ENCODE data around the gene CHN2. TPM values are rescaled to one million over a fixed set of nuclear protein-coding genes. Genes with fewer than 3 reads are reported as not detected.

The CHN2 gene
- total RNA-seq, 6 donors from 2014 or later = 6.2 to 13.7 (median 11.2) TPM

DNA sequence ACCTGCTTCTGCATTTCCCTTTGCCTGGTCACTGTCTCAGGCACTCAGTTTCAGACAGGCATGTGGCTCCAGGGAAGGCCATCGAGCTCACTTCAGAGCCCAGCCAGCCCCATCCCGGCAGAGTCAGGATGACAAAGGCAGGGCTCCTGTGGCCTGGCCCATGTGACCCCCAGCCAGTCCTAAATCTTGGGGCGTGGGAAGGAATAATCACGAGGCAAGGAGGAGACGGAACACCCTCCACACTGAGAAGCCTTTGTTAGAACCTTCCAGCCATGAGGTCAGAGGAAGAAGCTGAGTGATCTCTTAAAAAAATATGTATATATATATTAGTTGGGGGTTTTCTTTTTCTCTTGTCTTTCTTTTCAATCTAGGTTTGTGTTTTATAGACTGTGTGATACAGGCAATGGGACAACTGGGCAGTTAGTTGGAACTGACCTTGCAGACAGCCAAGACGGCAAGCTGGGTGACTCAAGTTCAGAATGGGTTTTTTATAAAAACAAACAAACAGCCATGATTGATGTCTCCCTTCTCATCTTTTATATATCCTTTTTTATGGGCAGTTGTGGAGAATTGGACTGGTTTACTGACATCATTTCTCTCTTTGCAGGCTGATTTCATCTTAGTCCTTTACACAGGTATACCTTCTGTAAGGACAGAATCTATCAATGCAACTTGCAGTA, 60.8 kb downstream of the CHN2 start:
- Histone ChIP-seq H3K27ac (no peak overlapping the region), H3K27me3 (no peaks in the 10 kb centered on the region), H3K36me3 (no peaks in the 10 kb centered on the region), H3K9me3 (no peaks in the 10 kb centered on the region), H3K4me3 (no peak overlapping the region), H3K4me1 (no peaks in the 10 kb centered on the region)
- TF ChIP-seq EP300 (IDR thresholded peaks at IDR 0.05) = no peak
- no peak for TF ChIP-seq POLR2A (IDR thresholded peaks at IDR 0.05)
- no peak for TF ChIP-seq POLR2AphosphoS5 (IDR thresholded peaks at IDR 0.05)
- TF ChIP-seq, protein P1, sequence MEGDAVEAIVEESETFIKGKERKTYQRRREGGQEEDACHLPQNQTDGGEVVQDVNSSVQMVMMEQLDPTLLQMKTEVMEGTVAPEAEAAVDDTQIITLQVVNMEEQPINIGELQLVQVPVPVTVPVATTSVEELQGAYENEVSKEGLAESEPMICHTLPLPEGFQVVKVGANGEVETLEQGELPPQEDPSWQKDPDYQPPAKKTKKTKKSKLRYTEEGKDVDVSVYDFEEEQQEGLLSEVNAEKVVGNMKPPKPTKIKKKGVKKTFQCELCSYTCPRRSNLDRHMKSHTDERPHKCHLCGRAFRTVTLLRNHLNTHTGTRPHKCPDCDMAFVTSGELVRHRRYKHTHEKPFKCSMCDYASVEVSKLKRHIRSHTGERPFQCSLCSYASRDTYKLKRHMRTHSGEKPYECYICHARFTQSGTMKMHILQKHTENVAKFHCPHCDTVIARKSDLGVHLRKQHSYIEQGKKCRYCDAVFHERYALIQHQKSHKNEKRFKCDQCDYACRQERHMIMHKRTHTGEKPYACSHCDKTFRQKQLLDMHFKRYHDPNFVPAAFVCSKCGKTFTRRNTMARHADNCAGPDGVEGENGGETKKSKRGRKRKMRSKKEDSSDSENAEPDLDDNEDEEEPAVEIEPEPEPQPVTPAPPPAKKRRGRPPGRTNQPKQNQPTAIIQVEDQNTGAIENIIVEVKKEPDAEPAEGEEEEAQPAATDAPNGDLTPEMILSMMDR (IDR thresholded peaks at IDR 0.05) = no peak
- WGBS, 2 donors = 72 to 87% methylated on average over 4 to 5 of the region's 6 CpGs
- DNase-seq (no peak), ATAC-seq (ENCODE audit: low FRiP score in 2 of 2) (no peak)

DNA sequence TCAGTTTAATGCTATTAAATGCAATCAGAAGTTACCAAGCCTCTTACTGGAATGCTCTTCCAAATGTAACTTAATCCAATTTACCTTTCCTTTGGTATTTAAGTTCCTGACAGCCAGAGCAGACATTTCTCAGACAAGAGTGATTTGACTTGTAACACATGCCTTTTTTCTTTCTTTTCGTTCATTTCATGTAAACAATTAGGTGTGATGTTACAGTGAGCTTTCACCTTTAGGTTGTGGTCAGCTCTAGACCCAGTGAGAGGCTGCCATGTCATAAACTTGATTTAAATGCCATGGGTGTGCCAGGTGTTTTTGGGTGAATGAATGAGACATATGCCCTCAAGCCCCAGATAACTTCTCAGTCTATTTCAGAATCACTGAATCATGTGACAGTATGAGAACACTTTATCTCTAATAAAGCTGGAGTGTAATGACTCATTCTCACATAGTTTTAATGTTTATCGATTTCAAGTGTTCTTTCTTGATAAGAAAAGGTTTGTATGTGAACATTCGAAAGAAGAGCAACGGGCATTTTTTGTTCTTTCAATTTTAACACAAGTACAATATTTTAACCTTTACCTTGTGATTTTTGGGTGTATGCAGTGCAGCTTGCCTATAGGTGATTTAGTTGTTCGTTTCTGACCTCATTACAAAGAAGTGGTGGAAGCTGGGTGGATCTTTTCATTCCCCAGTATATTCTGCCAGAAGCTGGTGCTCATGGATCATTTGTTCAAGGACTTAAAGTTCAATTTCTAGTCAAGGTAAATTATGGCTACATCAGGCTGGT, 61.5 kb downstream of the CHN2 start:
- no peak for DNase-seq
- peak in 1 of 2 donors; percentile 57 for ATAC-seq (ENCODE audit: low FRiP score in 2 of 2)
- Histone ChIP-seq H3K9me3 (no peaks in the 10 kb centered on the region), H3K27me3 (no peaks in the 10 kb centered on the region), H3K36me3 (no peaks in the 10 kb centered on the region), H3K27ac (no peak overlapping the region), H3K4me1 (no peaks in the 10 kb centered on the region), H3K4me3 (no peak overlapping the region)
- TF ChIP-seq, protein P1 (IDR thresholded peaks at IDR 0.05) = no peak
- no peak for TF ChIP-seq POLR2A (IDR thresholded peaks at IDR 0.05)
- WGBS, 2 donors = 26 to 33% methylated on average over 5 of the region's 5 CpGs

DNA sequence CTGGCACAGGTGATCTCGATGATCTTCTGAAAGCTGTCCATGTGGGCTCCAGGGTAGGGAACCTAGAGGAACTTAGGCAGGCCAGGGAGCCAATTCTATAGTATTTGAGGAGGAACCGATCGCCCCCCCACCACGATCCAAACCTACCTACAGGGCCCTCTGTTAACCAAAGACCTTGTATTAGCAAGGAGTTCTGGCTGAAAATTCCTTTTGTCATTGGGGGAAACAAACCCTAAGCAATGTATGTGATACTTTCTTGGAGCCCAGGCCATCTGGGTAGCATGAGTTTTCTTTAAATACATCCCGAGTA, 62.1 kb downstream of the CHN2 start:
- H3K4me3 ChIP-seq = no peak overlapping the region
- H3K27me3 ChIP-seq = no peaks in the 10 kb centered on the region
- DNase-seq (no peak), ATAC-seq (ENCODE audit: low FRiP score in 2 of 2) (no peak)
- TF ChIP-seq EP300 (IDR thresholded peaks at IDR 0.05) (no peak), POLR2AphosphoS5 (IDR thresholded peaks at IDR 0.05) (no peak), POLR2A (IDR thresholded peaks at IDR 0.05) (no peak)
- TF ChIP-seq, protein P1 (IDR thresholded peaks at IDR 0.05) = no peak
- no peaks in the 10 kb centered on the region for H3K36me3 ChIP-seq
- H3K27ac ChIP-seq = no peak overlapping the region
- no peaks in the 10 kb centered on the region for H3K4me1 ChIP-seq
- WGBS, 2 donors = 91 to 97% methylated on average over 5 of the region's 5 CpGs
- no peaks in the 10 kb centered on the region for H3K9me3 ChIP-seq

DNA sequence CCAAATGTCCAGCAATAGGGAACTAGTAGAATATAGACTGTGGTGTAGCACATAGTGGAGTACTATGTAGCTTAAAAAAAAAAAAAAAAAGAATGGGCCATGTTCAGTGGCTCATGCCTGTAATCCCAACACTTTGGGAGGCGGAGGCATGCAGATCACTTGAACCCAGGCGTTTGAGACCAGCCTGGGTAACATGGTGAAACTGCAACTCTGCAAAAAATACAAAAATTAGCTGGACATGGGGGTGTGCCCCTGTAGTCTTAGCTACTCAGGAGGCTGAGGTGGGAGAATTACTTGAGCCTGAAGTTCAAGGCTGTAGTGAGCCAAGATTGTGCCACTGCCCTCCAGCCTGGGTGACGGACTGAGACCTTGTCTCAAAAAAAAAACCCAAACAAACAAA, 64.4 kb downstream of the CHN2 start:
- no peak for ATAC-seq (ENCODE audit: low FRiP score in 2 of 2)
- TF ChIP-seq EP300 (IDR thresholded peaks at IDR 0.05) (no peak), POLR2A (IDR thresholded peaks at IDR 0.05) (no peak), POLR2AphosphoS5 (IDR thresholded peaks at IDR 0.05) (no peak)
- TF ChIP-seq, protein P1 (IDR thresholded peaks at IDR 0.05) = no peak
- Histone ChIP-seq H3K4me3 (no peak overlapping the region), H3K4me1 (no peaks in the 10 kb centered on the region), H3K36me3 (no peaks in the 10 kb centered on the region), H3K9me3 (no peaks in the 10 kb centered on the region), H3K27me3 (no peaks in the 10 kb centered on the region), H3K27ac (no peak overlapping the region)
- DNase-seq = no peak
- WGBS, 2 donors = 94 to 96% methylated on average over 3 of the region's 3 CpGs

Data from upper lobe of left lung (tissue), 6 donors.